Fibroblast of lung (primary cell): Measurements from ENCODE around the gene MFSD6L. TPM values are rescaled to one million over a fixed set of nuclear protein-coding genes. Genes with fewer than 3 reads are reported as not detected.

ENCODE experiments used
- DNase-seq, 2 donors: peaks; one replicate each; pipeline versions ENCODE4 v3.0.0 to v3.0.0-alpha.2; 2010; ENCODE audit warnings: low read depth in 2 of 2
- H2AFZ ChIP-seq: 2 replicates; pipeline ENCODE4 v1.5.1; 2012; ENCODE audit warnings: low read length, control low read depth, inconsistent platforms
- H3K27ac ChIP-seq: 2 replicates; pipeline ENCODE4 v1.5.1; 2011; ENCODE audit warnings: low read length, control low read depth; ENCODE audit not compliant: insufficient read depth
- H3K27me3 ChIP-seq: 2 replicates; pipeline ENCODE4 v1.5.1; 2011; ENCODE audit warnings: mild to moderate bottlenecking, low read length; ENCODE audit not compliant: control insufficient read depth, insufficient read depth
- H3K36me3 ChIP-seq: 2 replicates; pipeline ENCODE4 v1.5.1; 2011; ENCODE audit warnings: low read length; ENCODE audit not compliant: control insufficient read depth, insufficient read depth
- H3K4me1 ChIP-seq: 2 replicates; pipeline ENCODE4 v1.5.1; 2011; ENCODE audit warnings: low read length; ENCODE audit not compliant: control insufficient read depth, insufficient read depth; ENCODE audit errors: extremely low read depth
- H3K4me2 ChIP-seq: 2 replicates; pipeline ENCODE4 v1.5.1; 2011; ENCODE audit warnings: low read length, control low read depth; ENCODE audit not compliant: insufficient read depth; ENCODE audit errors: extremely low read depth
- H3K4me3 ChIP-seq, 4 experiments: fragments of 200-600 bp in 1 of 4; sonication (generic) in 1 of 4; replicated peaks in 1 of 4; 2 replicates each; pipeline ENCODE4 v1.5.1; 2011 to 2016; ENCODE audit warnings: low read length in 4 of 4, low read depth in 3 of 4, mild to moderate bottlenecking in 3 of 4, control low read depth in 2 of 4, inconsistent platforms in 1 of 4, mixed read lengths in 1 of 4; ENCODE audit not compliant: insufficient read depth in 1 of 4; ENCODE audit errors: control extremely low read depth in 1 of 4
- H3K79me2 ChIP-seq: 2 replicates; pipeline ENCODE4 v1.5.1; 2012; ENCODE audit warnings: mild to moderate bottlenecking, low read length, inconsistent platforms; ENCODE audit not compliant: control insufficient read depth, insufficient read depth
- H3K9ac ChIP-seq: 2 replicates; pipeline ENCODE4 v1.5.1; 2011; ENCODE audit warnings: mild to moderate bottlenecking, low read length, control low read depth; ENCODE audit not compliant: insufficient read depth
- H3K9me3 ChIP-seq: 2 replicates; pipeline ENCODE4 v1.5.1; 2012; ENCODE audit warnings: low read depth, low read length; ENCODE audit not compliant: control insufficient read depth, insufficient read depth
- H4K20me1 ChIP-seq: 2 replicates; pipeline ENCODE4 v1.5.1; 2011; ENCODE audit warnings: low read length; ENCODE audit not compliant: control insufficient read depth, insufficient read depth; ENCODE audit errors: extremely low read depth
- CTCF ChIP-seq, 2 donors: IDR thresholded peaks in 1 of 2; conservative IDR thresholded peaks in 1 of 2; 1 replicate in 1 of 2; 2 replicates in 1 of 2; pipeline ENCODE4 v1.5.1; 2011 to 2012; ENCODE audit warnings: low read length in 2 of 2, control low read depth in 1 of 2, inconsistent platforms in 1 of 2, low read depth in 1 of 2, mild to moderate bottlenecking in 1 of 2
- EZH2 ChIP-seq: IDR thresholded peaks from 2 replicates; pipeline ENCODE4 v1.5.1; 2012; ENCODE audit warnings: low read length, control low read depth, mild to moderate bottlenecking; ENCODE audit errors: missing control alignments
- polyA plus RNA-seq, 2 donors: library from polyadenylated mRNA; depleted of rRNA in 1 of 2; stranded (reverse) in 1 of 2; unstranded in 1 of 2; fragments of >200 nt; gene quantifications; 2 replicates each; pipeline ENCODE4 v1.2.1, GENCODE V29; 2011 to 2012; ENCODE audit warnings: missing spikeins in 1 of 2
- total RNA-seq: library from RNA; depleted of rRNA; stranded (reverse); fragments of >200 nt; gene quantifications from 2 replicates; pipeline ENCODE4 v1.2.1, GENCODE V29; 2014

MFSD6L gene
- total and polyA plus RNA-seq, 2 donors (not counting 1 experiment from before 2014, with no cell fraction given) = not detected

GRCh38 chr17:8753976-8754440 lies 45.2 kb downstream of the MFSD6L start:
- H3K27me3 ChIP-seq = peaks cover 5% of the 10 kb centered on the region
- peak; percentile 7 to 14 for DNase-seq
- no peaks in the 10 kb centered on the region for H4K20me1 ChIP-seq
- no peak overlapping the region for H3K9ac ChIP-seq
- H3K79me2 ChIP-seq = no peaks in the 10 kb centered on the region
- H2AFZ ChIP-seq = no peak overlapping the region
- H3K27ac ChIP-seq = no peak overlapping the region
- no peaks in the 10 kb centered on the region for H3K9me3 ChIP-seq
- H3K4me1 ChIP-seq = no peaks in the 10 kb centered on the region
- TF ChIP-seq CTCF (conservative IDR thresholded peaks at IDR 0.05 in 1 of 2, IDR thresholded peaks at IDR 0.05 in 1 of 2; ENCODE audit: low read depth in 1 of 2, low read length in 2 of 2) (peak in 1 of 2 donors; percentile 22), EZH2 (no peak)
- H3K4me3 ChIP-seq = no peak overlapping the region
- H3K4me2 ChIP-seq = no peak overlapping the region
- H3K36me3 ChIP-seq = no peaks in the 10 kb centered on the region

- no peak overlapping the region for H3K27ac ChIP-seq
- no peak for TF ChIP-seq EZH2
- no peak for TF ChIP-seq CTCF (conservative IDR thresholded peaks at IDR 0.05 in 1 of 2, IDR thresholded peaks at IDR 0.05 in 1 of 2; ENCODE audit: low read depth in 1 of 2, low read length in 2 of 2)
- peaks cover 3% of the 10 kb centered on the region for H3K27me3 ChIP-seq
- H3K4me2 ChIP-seq = no peak overlapping the region
- H3K36me3 ChIP-seq = no peaks in the 10 kb centered on the region
- H3K9me3 ChIP-seq = no peaks in the 10 kb centered on the region
- H3K4me1 ChIP-seq = no peaks in the 10 kb centered on the region
- H3K79me2 ChIP-seq = no peaks in the 10 kb centered on the region
- H4K20me1 ChIP-seq = no peaks in the 10 kb centered on the region
- H3K9ac ChIP-seq = no peak overlapping the region
- no peak overlapping the region for H2AFZ ChIP-seq
- DNase-seq = no peak
- H3K4me3 ChIP-seq = no peak overlapping the region
Observed at GRCh38 chr17:8753136-8753975, 45.8 kb downstream of the MFSD6L start.

- Histone ChIP-seq H2AFZ (no peak overlapping the region), H3K4me2 (no peak overlapping the region), H3K27ac (no peak overlapping the region), H3K4me1 (peaks cover 4% of the 10 kb centered on the region), H3K4me3 (no peak overlapping the region), H4K20me1 (no peaks in the 10 kb centered on the region), H3K79me2 (no peaks in the 10 kb centered on the region), H3K27me3 (peaks cover 3% of the 10 kb centered on the region), H3K36me3 (no peaks in the 10 kb centered on the region), H3K9me3 (no peaks in the 10 kb centered on the region), H3K9ac (no peak overlapping the region)
- no peak for TF ChIP-seq CTCF (conservative IDR thresholded peaks at IDR 0.05 in 1 of 2, IDR thresholded peaks at IDR 0.05 in 1 of 2; ENCODE audit: low read depth in 1 of 2, low read length in 2 of 2)
- no peak for TF ChIP-seq EZH2
- no peak for DNase-seq
Observed at GRCh38 chr17:8749616-8750015, 49.5 kb downstream of the MFSD6L start.
